ENCODE data around the gene PRRT1B. TPM values are rescaled to one million over a fixed set of nuclear protein-coding genes. Genes with fewer than 3 reads are reported as not detected.

Gene PRRT1B
- total and polyA plus RNA-seq, 9 of the 15 experiments (the other 6 are each of a cell fraction or from before 2014, with no cell fraction given), result not detected

DNA sequence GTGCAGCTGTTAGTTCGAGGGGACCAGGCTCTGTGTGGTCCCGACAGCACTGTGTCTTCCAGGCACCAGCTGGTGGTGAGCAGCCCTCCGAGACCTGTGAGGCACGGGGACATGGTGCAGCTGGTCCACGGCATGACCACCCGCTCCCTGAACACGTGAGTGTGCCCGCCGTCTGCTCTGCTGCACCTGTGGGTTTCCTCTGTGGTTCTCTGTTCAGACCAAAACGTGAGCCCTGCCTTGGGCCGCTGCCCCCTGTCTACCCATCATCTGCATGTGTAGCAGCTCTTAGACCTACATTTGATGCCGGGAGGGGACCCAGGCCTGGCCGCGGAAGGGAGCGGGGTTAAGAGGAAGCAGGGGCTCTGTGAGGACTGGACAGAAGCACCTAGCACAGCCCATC, 32.1 kb upstream of the PRRT1B start (continued):
- TF ChIP-seq, protein P1, sequence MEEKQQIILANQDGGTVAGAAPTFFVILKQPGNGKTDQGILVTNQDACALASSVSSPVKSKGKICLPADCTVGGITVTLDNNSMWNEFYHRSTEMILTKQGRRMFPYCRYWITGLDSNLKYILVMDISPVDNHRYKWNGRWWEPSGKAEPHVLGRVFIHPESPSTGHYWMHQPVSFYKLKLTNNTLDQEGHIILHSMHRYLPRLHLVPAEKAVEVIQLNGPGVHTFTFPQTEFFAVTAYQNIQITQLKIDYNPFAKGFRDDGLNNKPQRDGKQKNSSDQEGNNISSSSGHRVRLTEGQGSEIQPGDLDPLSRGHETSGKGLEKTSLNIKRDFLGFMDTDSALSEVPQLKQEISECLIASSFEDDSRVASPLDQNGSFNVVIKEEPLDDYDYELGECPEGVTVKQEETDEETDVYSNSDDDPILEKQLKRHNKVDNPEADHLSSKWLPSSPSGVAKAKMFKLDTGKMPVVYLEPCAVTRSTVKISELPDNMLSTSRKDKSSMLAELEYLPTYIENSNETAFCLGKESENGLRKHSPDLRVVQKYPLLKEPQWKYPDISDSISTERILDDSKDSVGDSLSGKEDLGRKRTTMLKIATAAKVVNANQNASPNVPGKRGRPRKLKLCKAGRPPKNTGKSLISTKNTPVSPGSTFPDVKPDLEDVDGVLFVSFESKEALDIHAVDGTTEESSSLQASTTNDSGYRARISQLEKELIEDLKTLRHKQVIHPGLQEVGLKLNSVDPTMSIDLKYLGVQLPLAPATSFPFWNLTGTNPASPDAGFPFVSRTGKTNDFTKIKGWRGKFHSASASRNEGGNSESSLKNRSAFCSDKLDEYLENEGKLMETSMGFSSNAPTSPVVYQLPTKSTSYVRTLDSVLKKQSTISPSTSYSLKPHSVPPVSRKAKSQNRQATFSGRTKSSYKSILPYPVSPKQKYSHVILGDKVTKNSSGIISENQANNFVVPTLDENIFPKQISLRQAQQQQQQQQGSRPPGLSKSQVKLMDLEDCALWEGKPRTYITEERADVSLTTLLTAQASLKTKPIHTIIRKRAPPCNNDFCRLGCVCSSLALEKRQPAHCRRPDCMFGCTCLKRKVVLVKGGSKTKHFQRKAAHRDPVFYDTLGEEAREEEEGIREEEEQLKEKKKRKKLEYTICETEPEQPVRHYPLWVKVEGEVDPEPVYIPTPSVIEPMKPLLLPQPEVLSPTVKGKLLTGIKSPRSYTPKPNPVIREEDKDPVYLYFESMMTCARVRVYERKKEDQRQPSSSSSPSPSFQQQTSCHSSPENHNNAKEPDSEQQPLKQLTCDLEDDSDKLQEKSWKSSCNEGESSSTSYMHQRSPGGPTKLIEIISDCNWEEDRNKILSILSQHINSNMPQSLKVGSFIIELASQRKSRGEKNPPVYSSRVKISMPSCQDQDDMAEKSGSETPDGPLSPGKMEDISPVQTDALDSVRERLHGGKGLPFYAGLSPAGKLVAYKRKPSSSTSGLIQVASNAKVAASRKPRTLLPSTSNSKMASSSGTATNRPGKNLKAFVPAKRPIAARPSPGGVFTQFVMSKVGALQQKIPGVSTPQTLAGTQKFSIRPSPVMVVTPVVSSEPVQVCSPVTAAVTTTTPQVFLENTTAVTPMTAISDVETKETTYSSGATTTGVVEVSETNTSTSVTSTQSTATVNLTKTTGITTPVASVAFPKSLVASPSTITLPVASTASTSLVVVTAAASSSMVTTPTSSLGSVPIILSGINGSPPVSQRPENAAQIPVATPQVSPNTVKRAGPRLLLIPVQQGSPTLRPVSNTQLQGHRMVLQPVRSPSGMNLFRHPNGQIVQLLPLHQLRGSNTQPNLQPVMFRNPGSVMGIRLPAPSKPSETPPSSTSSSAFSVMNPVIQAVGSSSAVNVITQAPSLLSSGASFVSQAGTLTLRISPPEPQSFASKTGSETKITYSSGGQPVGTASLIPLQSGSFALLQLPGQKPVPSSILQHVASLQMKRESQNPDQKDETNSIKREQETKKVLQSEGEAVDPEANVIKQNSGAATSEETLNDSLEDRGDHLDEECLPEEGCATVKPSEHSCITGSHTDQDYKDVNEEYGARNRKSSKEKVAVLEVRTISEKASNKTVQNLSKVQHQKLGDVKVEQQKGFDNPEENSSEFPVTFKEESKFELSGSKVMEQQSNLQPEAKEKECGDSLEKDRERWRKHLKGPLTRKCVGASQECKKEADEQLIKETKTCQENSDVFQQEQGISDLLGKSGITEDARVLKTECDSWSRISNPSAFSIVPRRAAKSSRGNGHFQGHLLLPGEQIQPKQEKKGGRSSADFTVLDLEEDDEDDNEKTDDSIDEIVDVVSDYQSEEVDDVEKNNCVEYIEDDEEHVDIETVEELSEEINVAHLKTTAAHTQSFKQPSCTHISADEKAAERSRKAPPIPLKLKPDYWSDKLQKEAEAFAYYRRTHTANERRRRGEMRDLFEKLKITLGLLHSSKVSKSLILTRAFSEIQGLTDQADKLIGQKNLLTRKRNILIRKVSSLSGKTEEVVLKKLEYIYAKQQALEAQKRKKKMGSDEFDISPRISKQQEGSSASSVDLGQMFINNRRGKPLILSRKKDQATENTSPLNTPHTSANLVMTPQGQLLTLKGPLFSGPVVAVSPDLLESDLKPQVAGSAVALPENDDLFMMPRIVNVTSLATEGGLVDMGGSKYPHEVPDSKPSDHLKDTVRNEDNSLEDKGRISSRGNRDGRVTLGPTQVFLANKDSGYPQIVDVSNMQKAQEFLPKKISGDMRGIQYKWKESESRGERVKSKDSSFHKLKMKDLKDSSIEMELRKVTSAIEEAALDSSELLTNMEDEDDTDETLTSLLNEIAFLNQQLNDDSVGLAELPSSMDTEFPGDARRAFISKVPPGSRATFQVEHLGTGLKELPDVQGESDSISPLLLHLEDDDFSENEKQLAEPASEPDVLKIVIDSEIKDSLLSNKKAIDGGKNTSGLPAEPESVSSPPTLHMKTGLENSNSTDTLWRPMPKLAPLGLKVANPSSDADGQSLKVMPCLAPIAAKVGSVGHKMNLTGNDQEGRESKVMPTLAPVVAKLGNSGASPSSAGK (IDR thresholded peaks at IDR 0.05), result no peak
- TF ChIP-seq CREM (IDR thresholded peaks at IDR 0.05; ENCODE audit: low read depth), result no peak
- TF ChIP-seq XRCC4 (IDR thresholded peaks at IDR 0.05; ENCODE audit: extremely low read depth, insufficient read depth, insufficient read length), result no peak
- TF ChIP-seq SLC30A9 (CRISPR knock-in tag; IDR thresholded peaks at IDR 0.05), result no peak
- TF ChIP-seq DNMT1 (IDR thresholded peaks at IDR 0.05), result no peak
- TF ChIP-seq ZNF140 (CRISPR knock-in tag; IDR thresholded peaks at IDR 0.05), result no peak
